Transverse colon (tissue), 4 donors: ENCODE measurements around the gene SLC27A5. TPM values are rescaled to one million over a fixed set of nuclear protein-coding genes. Genes with fewer than 3 reads are reported as not detected.

ENCODE experiments used
- DNase-seq: peaks from one replicate; pipeline ENCODE4 v3.0.0-alpha.2; 2019
- H3K27ac ChIP-seq, 4 donors: fragments of 200-600 bp; sonication (generic); 2 replicates each; pipeline ENCODE4 v1.5.1; 2016 to 2018; ENCODE audit warnings: inconsistent platforms in 4 of 4
- H3K27me3 ChIP-seq: fragments of 200-600 bp; sonication (generic); 2 replicates; pipeline ENCODE4 v1.5.1; 2017; ENCODE audit warnings: inconsistent platforms
- H3K36me3 ChIP-seq, 4 donors: fragments of 200-600 bp; sonication (generic); 2 replicates each; pipeline ENCODE4 v1.5.1; 2017 to 2019; ENCODE audit warnings: inconsistent platforms in 4 of 4
- H3K4me1 ChIP-seq, 4 donors: fragments of 200-600 bp; sonication (generic); 2 replicates each; pipeline ENCODE4 v1.5.1; 2017 to 2020; ENCODE audit warnings: inconsistent platforms in 4 of 4
- H3K4me3 ChIP-seq, 4 donors: fragments of 200-600 bp; sonication (generic); 1 replicate in 1 of 4; 2 replicates in 3 of 4; pipeline versions ENCODE4 v1.5.1 to v1.6.1; 2017 to 2019; ENCODE audit warnings: inconsistent platforms in 4 of 4
- H3K9me3 ChIP-seq, 2 donors: fragments of 200-600 bp; sonication (generic); 2 replicates each; pipeline ENCODE4 v1.5.1; 2017 to 2019; ENCODE audit warnings: inconsistent platforms in 2 of 2
- EP300 ChIP-seq: sonication (generic); formaldehyde crosslinking; IDR thresholded peaks from one replicate; pipeline ENCODE4 v1.6.1; 2017; ENCODE audit warnings: antibody characterized with exemption, low read depth
- POLR2A ChIP-seq: fragments of 450-650 bp; IDR thresholded peaks from one replicate; pipeline ENCODE4 v1.6.1; 2016; ENCODE audit warnings: antibody characterized with exemption, mild to moderate bottlenecking, moderate library complexity
- POLR2AphosphoS5 ChIP-seq, 3 donors: sonication (generic); formaldehyde crosslinking; IDR thresholded peaks; one replicate each; pipeline ENCODE4 v1.6.1; 2016; ENCODE audit warnings: antibody characterized with exemption in 3 of 3
- WGBS, 2 donors: methylation state at CpG; one replicate each; pipeline ENCODE4 v1.1.5; 2018; ENCODE audit warnings: low coverage in 1 of 2; 5-methylcytosine and 5-hydroxymethylcytosine counted together
- in situ Hi-C, 4 donors: fragments of 200-750 bp; cut with MboI; loops; one replicate each; pipeline versions ENCODE4 v1.15.0 to v1.15.1; 2017; ENCODE audit warnings: low sequenced_read_pairs in 3 of 4, low pct_ligation_motif_present in 1 of 4, low pct_unique_long_range_greater_than_20kb in 1 of 4
- intact Hi-C: fragments of 100-400 bp; cut with DNase I; formaldehyde crosslinking; loops from one replicate; pipeline ENCODE4 v1.15.1; 2023; ENCODE audit warnings: low total_unique reads
- total RNA-seq, 4 donors: library from RNA; depleted of rRNA; stranded (reverse); fragments of >200 nt; gene quantifications; one replicate each; pipeline ENCODE4 v1.1.0, GENCODE V29; 2016
- TF ChIP-seq, protein P1 (sequence below), 5 experiments: fragments of 200-600 bp in 3 of 5; fragments of 450-650 bp in 2 of 5; sonication (generic) in 3 of 5; IDR thresholded peaks; 1 replicate in 2 of 5; 2 replicates in 3 of 5; pipeline ENCODE4 v1.5.1; 2016 to 2017; ENCODE audit warnings: antibody characterized with exemption in 5 of 5, inconsistent platforms in 3 of 5, mild to moderate bottlenecking in 2 of 5, moderate library complexity in 1 of 5

Gene SLC27A5
- total RNA-seq, 4 donors from 2014 or later: 3.3 to 5.0 (median 4.4) TPM; not detected in 1

GRCh38 chr19:58554494-58555368 lies 42.9 kb upstream of the SLC27A5 start, which contains the start of gene CHMP2A:
Gene CHMP2A, minus strand, starts transcription at chr19:58555105. Its CDS starts 893 bp downstream, at chr19:58554212.
- WGBS, 2 donors: 0 to 1% methylated on average over 11 to 56 of the region's 69 CpGs
- peaks cover 29 to 40% (median 35%) of the 10 kb centered on the region in 4 donors for H3K4me1 ChIP-seq
- H3K9me3 ChIP-seq: no peaks in the 10 kb centered on the region
- H3K27ac ChIP-seq: peak within 1 kb of the TSS; percentile 95 to 100 (median 97)
- H3K36me3 ChIP-seq: peaks cover 0 to 33% (median 9%) of the 10 kb centered on the region in 4 donors
- intact Hi-C loops (no loop called here), in situ Hi-C loops (no loop called here)
- H3K27me3 ChIP-seq: no peaks in the 10 kb centered on the region
- TF ChIP-seq EP300 (no peak), POLR2A (peak; percentile 87), POLR2AphosphoS5 (IDR thresholded peaks at IDR 0.05) (peak; percentile 57 to 92 (median 87))
- TF ChIP-seq, protein P1, sequence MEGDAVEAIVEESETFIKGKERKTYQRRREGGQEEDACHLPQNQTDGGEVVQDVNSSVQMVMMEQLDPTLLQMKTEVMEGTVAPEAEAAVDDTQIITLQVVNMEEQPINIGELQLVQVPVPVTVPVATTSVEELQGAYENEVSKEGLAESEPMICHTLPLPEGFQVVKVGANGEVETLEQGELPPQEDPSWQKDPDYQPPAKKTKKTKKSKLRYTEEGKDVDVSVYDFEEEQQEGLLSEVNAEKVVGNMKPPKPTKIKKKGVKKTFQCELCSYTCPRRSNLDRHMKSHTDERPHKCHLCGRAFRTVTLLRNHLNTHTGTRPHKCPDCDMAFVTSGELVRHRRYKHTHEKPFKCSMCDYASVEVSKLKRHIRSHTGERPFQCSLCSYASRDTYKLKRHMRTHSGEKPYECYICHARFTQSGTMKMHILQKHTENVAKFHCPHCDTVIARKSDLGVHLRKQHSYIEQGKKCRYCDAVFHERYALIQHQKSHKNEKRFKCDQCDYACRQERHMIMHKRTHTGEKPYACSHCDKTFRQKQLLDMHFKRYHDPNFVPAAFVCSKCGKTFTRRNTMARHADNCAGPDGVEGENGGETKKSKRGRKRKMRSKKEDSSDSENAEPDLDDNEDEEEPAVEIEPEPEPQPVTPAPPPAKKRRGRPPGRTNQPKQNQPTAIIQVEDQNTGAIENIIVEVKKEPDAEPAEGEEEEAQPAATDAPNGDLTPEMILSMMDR (IDR thresholded peaks at IDR 0.05): no peak
- peak within 1 kb of the TSS; percentile 53 to 87 (median 69) for H3K4me3 ChIP-seq
- peak; percentile 99 for DNase-seq

DNA sequence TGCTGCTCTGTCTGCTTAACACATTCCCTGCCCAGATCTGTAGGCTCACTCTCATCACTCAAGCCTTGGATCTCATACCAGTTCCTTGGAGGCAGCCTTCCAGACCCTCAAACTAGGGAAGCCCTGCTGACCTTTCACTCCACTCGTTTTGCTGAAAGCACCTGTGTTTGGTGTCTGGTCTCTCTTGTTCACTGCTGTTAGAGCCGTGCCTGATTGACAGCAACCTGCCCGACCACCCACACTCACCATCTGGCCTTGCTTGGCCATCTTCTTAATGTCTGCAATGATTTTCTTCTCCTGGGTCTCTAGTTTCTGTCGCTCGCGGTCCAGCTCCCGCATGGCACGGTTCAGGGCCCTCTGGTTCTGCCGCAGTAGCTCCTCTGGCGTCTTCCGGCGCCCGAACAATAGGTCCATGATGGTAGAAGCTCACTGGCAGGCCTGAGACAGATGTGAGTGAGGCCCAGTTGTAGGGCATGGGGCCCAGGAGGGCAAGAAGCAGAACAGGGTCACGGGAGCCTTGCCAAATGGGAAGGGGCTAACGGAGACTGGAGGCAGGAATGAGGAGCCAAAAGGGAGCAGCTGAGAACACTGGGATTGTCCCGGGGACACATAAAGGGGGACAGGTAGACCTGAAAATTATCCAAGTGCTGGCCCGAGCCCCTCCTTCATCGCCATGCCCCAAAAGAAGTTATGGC lies 42.2 kb upstream of the SLC27A5 start:
- in situ Hi-C loops (no loop called here), intact Hi-C loops (no loop called here)
- H3K9me3 ChIP-seq: no peaks in the 10 kb centered on the region
- H3K36me3 ChIP-seq: peaks cover 0 to 41% (median 14%) of the 10 kb centered on the region in 4 donors
- TF ChIP-seq EP300 (no peak), POLR2A (no peak), POLR2AphosphoS5 (IDR thresholded peaks at IDR 0.05) (no peak)
- TF ChIP-seq, protein P1 (IDR thresholded peaks at IDR 0.05): no peak
- no peaks in the 10 kb centered on the region for H3K27me3 ChIP-seq
- peaks cover 27 to 38% (median 32%) of the 10 kb centered on the region in 4 donors for H3K4me1 ChIP-seq
- WGBS, 2 donors: 0 to 49% methylated on average over 2 to 18 of the region's 18 CpGs
- peak overlapping the region; percentile 53 to 87 (median 69) for H3K4me3 ChIP-seq
- peak overlapping the region; percentile 95 to 100 (median 97) for H3K27ac ChIP-seq
- no peak for DNase-seq

DNA sequence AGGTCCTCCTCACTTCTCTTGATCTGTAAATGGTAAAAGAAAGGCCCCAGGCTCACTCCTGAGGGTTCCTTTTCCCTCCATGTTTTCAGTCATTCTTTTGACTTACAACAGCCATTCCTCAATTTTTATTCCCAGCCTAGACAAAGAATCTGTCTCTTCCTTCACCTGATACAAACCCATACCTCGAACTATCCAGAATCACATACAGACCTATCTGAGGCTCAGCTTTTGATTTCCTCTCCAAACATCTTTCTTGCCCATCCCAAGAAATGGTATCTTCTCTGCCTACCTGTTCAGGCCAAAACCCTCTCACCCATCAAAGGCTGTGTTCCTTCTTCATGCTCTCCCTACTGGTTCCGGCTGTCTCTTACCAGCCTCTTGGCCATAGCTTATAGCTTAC lies 40.9 kb upstream of the SLC27A5 start:
- peaks cover 27 to 37% (median 31%) of the 10 kb centered on the region in 4 donors for H3K4me1 ChIP-seq
- in situ Hi-C loops: no loop called here
- TF ChIP-seq, protein P1 (IDR thresholded peaks at IDR 0.05): no peak
- no peak for TF ChIP-seq EP300
- TF ChIP-seq POLR2AphosphoS5 (IDR thresholded peaks at IDR 0.05): no peak
- no peak for TF ChIP-seq POLR2A

More for the DNA sequence above, 40.9 kb upstream of the SLC27A5 start:
- H3K27me3 ChIP-seq: no peaks in the 10 kb centered on the region
- DNase-seq: no peak
- no peaks in the 10 kb centered on the region for H3K9me3 ChIP-seq
- no peak overlapping the region for H3K4me3 ChIP-seq
- H3K27ac ChIP-seq: no peak overlapping the region
- 85 to 94% methylated on average over 2 of the region's 2 CpGs for WGBS, 2 donors
- intact Hi-C loops: no loop called here
- H3K36me3 ChIP-seq: peaks cover 0 to 54% (median 23%) of the 10 kb centered on the region in 4 donors
